PC-3 (cell line): ENCODE results near the gene TBC1D5. TPM values are rescaled to one million over a fixed set of nuclear protein-coding genes. Genes with fewer than 3 reads are reported as not detected.

Source experiments
- ATAC-seq: fragments of 200-7000 bp; cut with Tn5 transposase; 2 replicates; pipeline ENCODE4 v1.9.1; 2020; ENCODE audit warnings: mild to moderate bottlenecking, moderate library complexity
- BruUV-seq: library from RNA; stranded (reverse); fragments of 400-500 nt; replicated peaks from 2 replicates; lab custom pipeline; 2021; lab: Mats Ljungman, UMichigan
- CTCF ChIA-PET: fragments of 300-600 bp; sonication (Branson Sonifier 250); formaldehyde crosslinking; loops from one replicate; lab custom pipeline; 2022; ENCODE audit warnings: antibody characterized with exemption; lab: Charles Lee
- POLR2A ChIA-PET: fragments of 300-600 bp; sonication (Branson Sonifier 250); formaldehyde crosslinking; loops from one replicate; lab custom pipeline; 2022; ENCODE audit warnings: antibody characterized with exemption; ENCODE audit not compliant: unreplicated experiment; lab: Charles Lee
- DNase-seq: peaks from one replicate; pipeline ENCODE4 v3.0.0-alpha.2; 2015
- H2AFZ ChIP-seq: fragments of 300-600 bp; sonication (generic); 2 replicates; pipeline ENCODE4 v1.6.0; 2016; ENCODE audit warnings: antibody characterized with exemption, low read length
- H3F3A ChIP-seq: fragments of 300-600 bp; sonication (generic); one replicate; pipeline ENCODE4 v1.6.0; 2017; ENCODE audit warnings: antibody characterized with exemption, low read length, control low read depth, mild to moderate bottlenecking; ENCODE audit not compliant: unreplicated experiment
- H3K27ac ChIP-seq: fragments of 300-600 bp; sonication (generic); 2 replicates; pipeline ENCODE4 v1.5.1; 2016; ENCODE audit warnings: mild to moderate bottlenecking, low read length
- H3K27me3 ChIP-seq: fragments of 300-600 bp; sonication (generic); 2 replicates; pipeline ENCODE4 v1.6.1; 2016; ENCODE audit warnings: low read length, mixed read lengths
- H3K36me3 ChIP-seq: fragments of 300-600 bp; sonication (generic); 2 replicates; pipeline ENCODE4 v1.6.1; 2016; ENCODE audit warnings: low read depth, mixed run types, low read length, mixed read lengths
- H3K4me1 ChIP-seq: fragments of 300-600 bp; sonication (generic); 2 replicates; pipeline ENCODE4 v1.5.1; 2016; ENCODE audit warnings: low read length; ENCODE audit not compliant: insufficient read depth
- H3K4me2 ChIP-seq: fragments of 300-600 bp; sonication (generic); 2 replicates; pipeline ENCODE4 v1.6.0; 2016; ENCODE audit warnings: low read length
- H3K4me3 ChIP-seq: fragments of 300-600 bp; sonication (generic); 2 replicates; pipeline ENCODE4 v1.5.1; 2016; ENCODE audit warnings: mild to moderate bottlenecking, low read length, mixed read lengths
- H3K79me2 ChIP-seq: fragments of 300-600 bp; sonication (generic); 2 replicates; pipeline ENCODE4 v1.6.1; 2017; ENCODE audit warnings: low read length, mixed read lengths
- H3K9ac ChIP-seq: fragments of 300-600 bp; sonication (generic); 2 replicates; pipeline ENCODE4 v1.6.0; 2016; ENCODE audit warnings: mild to moderate bottlenecking, low read length
- H3K9me2 ChIP-seq: fragments of 300-600 bp; sonication (generic); replicated peaks from 2 replicates; pipeline ENCODE4 v1.6.1; 2016; ENCODE audit warnings: mixed run types, low read length, mixed read lengths
- H3K9me3 ChIP-seq: fragments of 300-600 bp; sonication (generic); 2 replicates; pipeline ENCODE4 v1.6.1; 2016; ENCODE audit warnings: low read length, mixed read lengths
- H4K20me1 ChIP-seq: fragments of 300-600 bp; sonication (generic); 2 replicates; pipeline ENCODE4 v1.6.1; 2016; ENCODE audit warnings: low read length, mixed read lengths
- EZH2 ChIP-seq: fragments of 300-600 bp; sonication (generic); IDR thresholded peaks from one replicate; pipeline ENCODE4 v1.6.1; 2017; ENCODE audit warnings: antibody characterized with exemption, mild to moderate bottlenecking, low read length; ENCODE audit not compliant: unreplicated experiment
- EZH2phosphoT487 ChIP-seq: fragments of 300-600 bp; sonication (generic); IDR thresholded peaks from 2 replicates; pipeline ENCODE4 v1.6.1; 2018; ENCODE audit warnings: mild to moderate bottlenecking, antibody characterized with exemption, low read length, borderline replicate concordance
- intact Hi-C: fragments of 100-400 bp; cut with micrococcal nuclease; formaldehyde crosslinking; loops from 2 replicates; pipeline ENCODE4 v1.9.0; 2023
- total RNA-seq: library from RNA; depleted of rRNA; stranded (reverse); fragments of >200 nt; gene quantifications from 2 replicates; pipeline ENCODE4 v1.2.3, GENCODE V29; 2014
- TF ChIP-seq, protein P1 (sequence below): fragments of 300-600 bp; sonication (generic); conservative IDR thresholded peaks from 2 replicates; pipeline ENCODE4 v1.5.1; 2017; ENCODE audit warnings: antibody characterized with exemption, low read depth, mild to moderate bottlenecking, low read length

Gene TBC1D5
- total RNA-seq, 1 experiment from 2014 or later, result 54.5 TPM

DNA sequence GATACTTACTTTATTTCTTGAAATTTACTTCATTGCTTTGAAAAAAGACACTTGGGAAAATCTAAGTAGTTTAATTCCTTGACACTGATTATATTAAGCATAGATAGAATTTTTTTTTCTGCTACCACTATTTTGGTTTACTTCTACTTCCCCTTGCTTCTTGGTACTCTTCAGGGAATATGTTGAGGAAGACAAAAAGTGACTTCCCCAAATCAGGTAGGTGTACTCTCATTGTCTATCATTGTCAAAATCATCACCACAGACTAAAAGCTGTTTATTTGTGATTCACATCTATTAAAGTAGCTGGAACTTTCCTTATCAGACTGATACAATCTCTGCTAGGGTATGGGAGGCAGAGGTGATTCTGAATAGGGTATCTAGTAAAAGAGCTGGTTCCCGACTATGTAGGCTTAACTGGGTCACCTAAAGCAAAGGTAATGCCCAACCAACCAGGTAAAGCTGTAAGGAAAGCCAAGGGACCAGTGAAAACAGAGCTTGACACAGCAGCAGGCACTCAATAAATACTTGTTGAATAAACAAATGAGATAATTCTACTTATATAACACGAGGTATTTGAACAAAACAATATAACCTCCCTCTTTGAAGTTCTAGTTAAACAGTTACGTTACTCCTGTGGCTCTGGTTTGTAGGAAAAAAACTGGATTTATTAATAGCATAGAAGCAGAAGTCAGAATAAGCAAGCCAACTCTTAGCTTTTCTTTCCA lies 510.7 kb downstream of the TBC1D5 start:
- DNase-seq (no peak), ATAC-seq (no peak)
- H3K4me2 ChIP-seq, result no peak overlapping the region
- H3K27ac ChIP-seq, result no peak overlapping the region
- H3K27me3 ChIP-seq, result no peaks in the 10 kb centered on the region
- no peak overlapping the region for H2AFZ ChIP-seq
- H3K4me3 ChIP-seq, result no peak overlapping the region
- TF ChIP-seq EZH2, result no peak
- TF ChIP-seq EZH2phosphoT487, result no peak
- TF ChIP-seq, protein P1, sequence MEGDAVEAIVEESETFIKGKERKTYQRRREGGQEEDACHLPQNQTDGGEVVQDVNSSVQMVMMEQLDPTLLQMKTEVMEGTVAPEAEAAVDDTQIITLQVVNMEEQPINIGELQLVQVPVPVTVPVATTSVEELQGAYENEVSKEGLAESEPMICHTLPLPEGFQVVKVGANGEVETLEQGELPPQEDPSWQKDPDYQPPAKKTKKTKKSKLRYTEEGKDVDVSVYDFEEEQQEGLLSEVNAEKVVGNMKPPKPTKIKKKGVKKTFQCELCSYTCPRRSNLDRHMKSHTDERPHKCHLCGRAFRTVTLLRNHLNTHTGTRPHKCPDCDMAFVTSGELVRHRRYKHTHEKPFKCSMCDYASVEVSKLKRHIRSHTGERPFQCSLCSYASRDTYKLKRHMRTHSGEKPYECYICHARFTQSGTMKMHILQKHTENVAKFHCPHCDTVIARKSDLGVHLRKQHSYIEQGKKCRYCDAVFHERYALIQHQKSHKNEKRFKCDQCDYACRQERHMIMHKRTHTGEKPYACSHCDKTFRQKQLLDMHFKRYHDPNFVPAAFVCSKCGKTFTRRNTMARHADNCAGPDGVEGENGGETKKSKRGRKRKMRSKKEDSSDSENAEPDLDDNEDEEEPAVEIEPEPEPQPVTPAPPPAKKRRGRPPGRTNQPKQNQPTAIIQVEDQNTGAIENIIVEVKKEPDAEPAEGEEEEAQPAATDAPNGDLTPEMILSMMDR, result no peak
- ChIA-PET CTCF (interaction anchor here (1.5 kb wide), 1 partner anchor 631 kb away, joined by 6 read pairs; no protein-coding TSS in a partner anchor), POLR2A (interaction anchor here (0.6 kb wide), 1 partner anchor 345 kb away, joined by 4 read pairs; no protein-coding TSS in a partner anchor)
- no peaks in the 10 kb centered on the region for H4K20me1 ChIP-seq
- intact Hi-C loops, result loop anchor here (5.0 kb wide), 1 partner anchor 939 kb away; no protein-coding TSS in a partner anchor
- BruUV-seq, result no TSS peak
- peaks cover 18% of the 10 kb centered on the region for H3K4me1 ChIP-seq
- H3K36me3 ChIP-seq, result no peaks in the 10 kb centered on the region
- H3F3A ChIP-seq, result no peaks in the 10 kb centered on the region
- H3K9ac ChIP-seq, result no peak overlapping the region
- H3K9me2 ChIP-seq, result no peaks in the 10 kb centered on the region
- no peaks in the 10 kb centered on the region for H3K9me3 ChIP-seq
- H3K79me2 ChIP-seq, result no peaks in the 10 kb centered on the region

DNA sequence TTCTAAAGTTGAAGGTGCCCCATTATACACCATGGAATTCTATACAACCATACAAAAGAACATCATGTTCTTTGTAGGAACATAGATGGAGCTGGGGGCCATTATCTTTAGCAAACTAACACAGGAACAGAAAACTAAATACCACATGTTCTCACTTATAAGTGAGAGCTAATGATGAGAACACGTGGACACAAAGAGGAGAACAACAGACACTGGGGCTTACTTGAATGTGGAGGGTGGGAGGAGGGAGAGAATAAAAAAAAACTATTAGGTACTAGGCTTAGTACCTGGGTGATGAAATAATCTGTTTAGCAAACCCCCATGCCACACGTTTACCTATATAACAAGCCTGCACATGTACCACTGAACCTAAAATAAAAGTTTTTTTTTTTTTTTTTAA lies 515.0 kb downstream of the TBC1D5 start:
- no peak for TF ChIP-seq EZH2phosphoT487
- TF ChIP-seq, protein P1, result no peak
- no peak for TF ChIP-seq EZH2
- no peaks in the 10 kb centered on the region for H3K36me3 ChIP-seq
- no TSS peak for BruUV-seq
- no peaks in the 10 kb centered on the region for H3K27me3 ChIP-seq
- ChIA-PET POLR2A (no interaction called here), CTCF (no interaction called here)
- H3K4me3 ChIP-seq, result no peak overlapping the region
- no peaks in the 10 kb centered on the region for H3K79me2 ChIP-seq
- H2AFZ ChIP-seq, result no peak overlapping the region
- H3K9me3 ChIP-seq, result no peaks in the 10 kb centered on the region
- DNase-seq, result no peak
- no peaks in the 10 kb centered on the region for H3K9me2 ChIP-seq
- H3K9ac ChIP-seq, result no peak overlapping the region
- peaks cover 11% of the 10 kb centered on the region for H3K4me1 ChIP-seq
- no peaks in the 10 kb centered on the region for H4K20me1 ChIP-seq
- intact Hi-C loops, result no loop called here
- no peak overlapping the region for H3K4me2 ChIP-seq
- no peak overlapping the region for H3K27ac ChIP-seq
- ATAC-seq, result no peak
- H3F3A ChIP-seq, result no peaks in the 10 kb centered on the region

DNA sequence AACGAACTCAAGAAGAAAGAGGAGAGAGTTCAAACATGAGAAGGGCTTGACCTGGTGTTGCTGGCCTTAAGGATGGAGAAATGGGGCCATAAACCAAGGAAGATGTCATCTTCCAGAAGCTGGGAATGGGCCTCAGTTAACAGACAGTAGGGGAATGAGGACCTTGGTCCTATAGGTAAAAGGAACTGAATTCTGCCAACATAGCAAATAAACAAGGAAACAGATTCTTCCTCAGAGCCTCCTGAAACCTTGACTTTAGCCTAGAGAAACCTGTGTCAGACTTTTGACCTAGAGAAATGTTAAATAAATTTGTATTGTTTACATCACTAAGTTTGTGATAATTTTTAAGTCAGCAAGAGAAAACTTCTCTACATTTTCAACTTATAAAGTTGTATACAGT lies 520.9 kb downstream of the TBC1D5 start:
- H3K27ac ChIP-seq, result no peak overlapping the region
- no peak overlapping the region for H2AFZ ChIP-seq
- no peaks in the 10 kb centered on the region for H3K36me3 ChIP-seq
- H3K9me2 ChIP-seq, result no peaks in the 10 kb centered on the region
- no peak overlapping the region for H3K4me2 ChIP-seq
- intact Hi-C loops, result no loop called here
- H3K9me3 ChIP-seq, result no peaks in the 10 kb centered on the region
- no peaks in the 10 kb centered on the region for H3F3A ChIP-seq
- no peak for DNase-seq
- TF ChIP-seq, protein P1, result no peak
- TF ChIP-seq EZH2 (no peak), EZH2phosphoT487 (no peak)
- no peaks in the 10 kb centered on the region for H3K4me1 ChIP-seq
- no peak overlapping the region for H3K4me3 ChIP-seq
- ChIA-PET CTCF (no interaction called here), POLR2A (no interaction called here)
- no peak overlapping the region for H3K9ac ChIP-seq
- H3K27me3 ChIP-seq, result no peaks in the 10 kb centered on the region
- no peaks in the 10 kb centered on the region for H4K20me1 ChIP-seq
- ATAC-seq, result no peak
- BruUV-seq, result no TSS peak
- no peaks in the 10 kb centered on the region for H3K79me2 ChIP-seq
